Activated naive CD4-positive, alpha-beta T cell treated with anti-CD3 and anti-CD28 coated beads, Interleukin-2, amount 10 ng/mL, durations not matched to agents 5 hours and 36 hours (primary cell): Measurements from ENCODE around the gene UBAC1. TPM values are rescaled to one million over a fixed set of nuclear protein-coding genes. Genes with fewer than 3 reads are reported as not detected.

ENCODE experiments used
- total RNA-seq, 2 experiments: library from RNA; stranded (reverse); gene quantifications; one replicate each; pipeline ENCODE4 v1.2.3, GENCODE V29; 2021

The UBAC1 gene
- total RNA-seq = 10 to 100 TPM; 24.3 to 28.5 TPM

GRCh38 chr9:135961277-135961715 is at the start of gene UBAC1:
TSS of gene UBAC1 (minus strand) at chr9:135961373. CDS start at chr9:135961162, 211 bp downstream.

GRCh38 chr9:135907431-135908092 is 53.6 kb downstream of the UBAC1 start, which contains the start of gene CAMSAP1:
TSS of gene CAMSAP1 (minus strand) at chr9:135907546. CDS start at chr9:135907159, 387 bp downstream.

Other genes with a start within 250 kb of the UBAC1 start
- 10 to 100 TPM; 22.2 to 23.8 TPM for gene CAMSAP1, start 53.8 kb downstream of the UBAC1 start, total RNA-seq
- gene NACC2, start 133.9 kb upstream of the UBAC1 start, total RNA-seq = 1 to 10 TPM; 8.3 to 8.7 TPM
- gene TMEM250, start 157.5 kb upstream of the UBAC1 start, total RNA-seq = 10 to 100 TPM; 51.2 to 52.6 TPM
- gene LHX3, start 243.8 kb upstream of the UBAC1 start, total RNA-seq = not detected